Nephron progenitor cell (in vitro differentiated cells): ENCODE results near the gene POLD4.

Experiments
- DNase-seq: peaks from one replicate; pipeline ENCODE4 v3.0.0; 2021
- H3K27ac Mint-ChIP-seq: 2 replicates; pipeline ENCODE4 v1.8.0; 2021; ENCODE audit warnings: mild to moderate bottlenecking, moderate library complexity, mixed read lengths
- H3K27me3 Mint-ChIP-seq: 2 replicates; pipeline ENCODE4 v1.8.0; 2021; ENCODE audit warnings: mild to moderate bottlenecking, low read depth, mixed read lengths; ENCODE audit not compliant: poor library complexity
- H3K36me3 Mint-ChIP-seq: 2 replicates; pipeline ENCODE4 v1.8.0; 2021; ENCODE audit warnings: low read depth, mixed read lengths
- H3K4me1 Mint-ChIP-seq: 2 replicates; pipeline ENCODE4 v1.8.0; 2021; ENCODE audit warnings: mixed read lengths
- H3K4me3 Mint-ChIP-seq: 2 replicates; pipeline ENCODE4 v1.8.0; 2021; ENCODE audit warnings: mild to moderate bottlenecking, moderate library complexity, mixed read lengths
- H3K9me3 Mint-ChIP-seq: 2 replicates; pipeline ENCODE4 v1.8.0; 2021; ENCODE audit warnings: mild to moderate bottlenecking, moderate library complexity, mixed read lengths
- TF ChIP-seq, protein P1 (sequence below): fragments of 200-600 bp; sonication (generic); IDR thresholded peaks from 2 replicates; pipeline ENCODE4 v1.5.0; 2021; ENCODE audit warnings: antibody characterized with exemption

Gene POLD4

DNA sequence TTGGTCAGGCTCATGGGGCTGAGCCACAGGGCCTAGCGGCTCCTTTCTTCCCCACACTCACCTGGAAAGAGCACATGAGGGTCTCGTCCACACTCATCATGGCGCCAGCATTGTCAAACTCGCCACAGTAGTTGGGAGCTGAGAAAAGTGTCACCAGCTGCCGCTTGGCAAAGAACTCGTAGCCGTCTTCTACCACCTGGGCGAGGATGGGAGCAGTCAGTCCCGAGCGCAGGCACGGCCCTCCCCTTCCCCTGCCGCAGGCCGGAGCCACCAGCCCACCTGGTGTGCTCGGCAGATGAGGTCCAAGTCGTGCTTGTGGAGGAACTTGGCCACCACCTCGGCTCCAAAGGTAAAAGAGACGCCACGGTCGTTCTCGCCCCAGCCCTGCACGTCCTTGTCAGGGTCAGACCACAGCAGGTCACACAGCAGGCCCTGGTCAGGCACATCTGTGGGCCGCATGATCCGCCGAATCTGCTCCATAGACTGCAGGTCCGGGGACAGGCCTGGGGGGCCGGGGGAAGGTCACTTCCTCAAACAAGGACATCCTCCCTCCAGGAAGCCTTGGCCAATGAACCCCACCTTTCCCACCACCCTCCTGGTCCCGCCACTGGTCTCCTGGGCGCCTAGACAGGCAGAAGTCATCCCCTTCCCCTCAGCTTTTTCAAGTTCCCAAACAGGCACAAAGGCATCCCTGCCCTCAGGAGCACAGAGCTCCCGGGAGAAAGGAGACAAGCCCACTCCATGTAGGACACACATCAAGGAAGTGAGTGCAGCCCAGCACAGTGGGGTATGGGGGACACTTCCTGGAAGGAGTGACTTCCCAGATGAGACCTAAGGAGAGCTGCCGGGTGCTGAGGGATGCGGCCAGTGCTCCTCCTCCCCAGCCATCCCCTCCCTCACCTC is 45.6 kb upstream of the POLD4 start:
- H3K9me3 Mint-ChIP-seq = no peaks in the 10 kb centered on the region
- peak overlapping the region; percentile 83 for H3K27ac Mint-ChIP-seq
- DNase-seq = no peak
- H3K4me3 Mint-ChIP-seq = peak overlapping the region; percentile 58
- peaks cover 9% of the 10 kb centered on the region for H3K36me3 Mint-ChIP-seq
- H3K27me3 Mint-ChIP-seq = no peaks in the 10 kb centered on the region
- TF ChIP-seq, protein P1, sequence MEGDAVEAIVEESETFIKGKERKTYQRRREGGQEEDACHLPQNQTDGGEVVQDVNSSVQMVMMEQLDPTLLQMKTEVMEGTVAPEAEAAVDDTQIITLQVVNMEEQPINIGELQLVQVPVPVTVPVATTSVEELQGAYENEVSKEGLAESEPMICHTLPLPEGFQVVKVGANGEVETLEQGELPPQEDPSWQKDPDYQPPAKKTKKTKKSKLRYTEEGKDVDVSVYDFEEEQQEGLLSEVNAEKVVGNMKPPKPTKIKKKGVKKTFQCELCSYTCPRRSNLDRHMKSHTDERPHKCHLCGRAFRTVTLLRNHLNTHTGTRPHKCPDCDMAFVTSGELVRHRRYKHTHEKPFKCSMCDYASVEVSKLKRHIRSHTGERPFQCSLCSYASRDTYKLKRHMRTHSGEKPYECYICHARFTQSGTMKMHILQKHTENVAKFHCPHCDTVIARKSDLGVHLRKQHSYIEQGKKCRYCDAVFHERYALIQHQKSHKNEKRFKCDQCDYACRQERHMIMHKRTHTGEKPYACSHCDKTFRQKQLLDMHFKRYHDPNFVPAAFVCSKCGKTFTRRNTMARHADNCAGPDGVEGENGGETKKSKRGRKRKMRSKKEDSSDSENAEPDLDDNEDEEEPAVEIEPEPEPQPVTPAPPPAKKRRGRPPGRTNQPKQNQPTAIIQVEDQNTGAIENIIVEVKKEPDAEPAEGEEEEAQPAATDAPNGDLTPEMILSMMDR = no peak
- H3K4me1 Mint-ChIP-seq = peaks cover 45% of the 10 kb centered on the region

GRCh38 chr11:67397986-67398660 is 44.8 kb upstream of the POLD4 start:
- TF ChIP-seq, protein P1 = no peak
- Mint-ChIP-seq H3K27me3 (no peaks in the 10 kb centered on the region), H3K4me3 (no peak overlapping the region), H3K9me3 (no peaks in the 10 kb centered on the region), H3K4me1 (peaks cover 42% of the 10 kb centered on the region), H3K27ac (peak overlapping the region; percentile 90), H3K36me3 (peaks cover 13% of the 10 kb centered on the region)
- no peak for DNase-seq

DNA sequence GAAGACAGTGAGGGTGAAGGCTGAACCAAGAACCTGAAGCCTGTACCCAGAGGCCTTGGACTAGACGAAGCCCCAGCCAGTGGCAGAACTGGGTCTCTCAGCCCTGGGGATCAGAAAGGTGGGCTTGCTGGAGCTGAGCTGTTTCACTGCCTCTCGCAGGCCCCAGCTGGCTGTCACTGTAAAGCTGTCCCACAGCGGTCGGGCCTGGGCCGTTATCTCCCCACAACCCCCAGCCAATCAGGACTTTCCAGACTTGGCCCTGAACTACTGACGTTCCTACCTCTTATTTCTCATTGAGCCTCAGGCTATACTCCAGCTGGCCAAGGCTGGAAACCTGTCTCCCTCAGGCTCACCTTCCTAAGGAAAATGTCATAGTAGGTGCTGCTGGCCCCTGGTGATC is 44.2 kb upstream of the POLD4 start:
- Mint-ChIP-seq H3K4me3 (no peak overlapping the region), H3K27ac (peak overlapping the region; percentile 90), H3K27me3 (peaks cover 4% of the 10 kb centered on the region), H3K9me3 (no peaks in the 10 kb centered on the region), H3K36me3 (peaks cover 13% of the 10 kb centered on the region), H3K4me1 (peaks cover 45% of the 10 kb centered on the region)
- no peak for DNase-seq
- TF ChIP-seq, protein P1 = no peak

GRCh38 chr11:67396587-67397389 is 43.4 kb upstream of the POLD4 start:
- TF ChIP-seq, protein P1 = no peak
- DNase-seq = no peak
- Mint-ChIP-seq H3K9me3 (no peaks in the 10 kb centered on the region), H3K4me3 (no peak overlapping the region), H3K4me1 (peaks cover 47% of the 10 kb centered on the region), H3K27me3 (peaks cover 4% of the 10 kb centered on the region), H3K27ac (peak overlapping the region; percentile 88), H3K36me3 (peaks cover 13% of the 10 kb centered on the region)

DNA sequence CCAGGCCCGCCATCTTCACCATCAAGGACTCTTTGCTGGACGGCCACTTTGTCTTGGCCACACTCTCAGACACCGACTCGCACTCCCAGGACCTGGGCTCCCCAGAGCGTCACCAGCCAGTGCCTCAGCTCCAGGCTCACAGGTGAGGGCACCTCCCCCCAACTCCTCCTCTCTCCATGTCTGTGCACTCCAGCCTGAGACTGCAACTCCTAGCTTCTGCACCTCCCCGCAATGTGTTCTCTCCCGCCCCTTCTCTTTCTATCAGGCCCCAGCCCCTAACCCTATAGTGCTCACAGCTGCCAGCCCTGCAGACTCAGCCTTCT is 42.9 kb upstream of the POLD4 start:
- Mint-ChIP-seq H3K9me3 (no peaks in the 10 kb centered on the region), H3K4me3 (no peak overlapping the region), H3K27me3 (peaks cover 4% of the 10 kb centered on the region), H3K36me3 (peaks cover 13% of the 10 kb centered on the region), H3K4me1 (peaks cover 50% of the 10 kb centered on the region), H3K27ac (peak overlapping the region; percentile 66)
- DNase-seq = no peak
- TF ChIP-seq, protein P1 = no peak
